ENCODE measurements around the gene PHLDA1.

DNA sequence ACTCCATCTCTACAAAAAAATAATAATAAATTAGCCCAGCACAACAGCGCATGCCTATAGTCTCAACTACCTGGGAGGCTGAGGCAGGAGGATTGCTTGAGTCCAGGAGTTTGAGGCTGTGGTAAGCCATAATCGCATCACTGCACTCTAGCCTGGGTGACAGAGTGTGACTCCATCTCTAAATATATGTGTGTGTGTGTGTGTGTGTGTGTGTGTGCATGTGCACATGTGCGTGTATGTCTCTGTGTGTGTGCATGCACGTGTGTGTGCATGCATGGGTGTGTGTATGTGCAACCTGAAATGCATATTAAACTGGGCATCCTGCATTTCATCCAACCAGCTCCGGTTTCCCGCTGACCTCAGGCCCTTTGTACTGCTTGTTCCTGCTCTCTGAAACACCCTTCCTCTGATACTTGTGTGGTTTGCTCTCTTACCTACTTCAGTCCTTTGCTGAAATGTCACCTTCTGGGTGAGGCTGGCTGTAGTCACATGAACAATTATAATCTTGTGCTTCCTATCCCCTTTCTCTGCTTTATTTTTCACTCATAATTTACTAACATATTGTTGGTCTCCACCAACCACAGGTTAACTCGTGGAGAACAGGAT, 46.9 kb downstream of the PHLDA1 start:
- TF ChIP-seq POLR2A (IDR thresholded peaks at IDR 0.05) (no peak), CTCF (IDR thresholded peaks at IDR 0.05 in 4 of 5, conservative IDR thresholded peaks at IDR 0.05 in 1 of 5) (no peak)
